GM21737 (cell line): ENCODE results near the gene H6PD.

Experiments
- ATAC-seq: cut with Tn5 transposase; IDR thresholded peaks from one replicate; pipeline ENCODE4 v1.9.1; 2021; ENCODE audit warnings: mild to moderate bottlenecking, moderate library complexity; ENCODE audit not compliant: unreplicated experiment

H6PD gene

GRCh38 chr1:9275567-9276034 is 41.0 kb downstream of the H6PD start:
- ATAC-seq, result peak; percentile 84

- no peak for ATAC-seq
Measured at GRCh38 chr1:9278116-9278515, 43.5 kb downstream of the H6PD start.

- no peak for ATAC-seq
Measured at GRCh38 chr1:9278585-9279153, 44.1 kb downstream of the H6PD start.

- no peak for ATAC-seq
Measured at GRCh38 chr1:9279172-9279840, 44.7 kb downstream of the H6PD start.

- ATAC-seq, result no peak
Measured at GRCh38 chr1:9280015-9280860, 45.7 kb downstream of the H6PD start.

- no peak for ATAC-seq
Measured at GRCh38 chr1:9281071-9281827, 46.7 kb downstream of the H6PD start.

- no peak for ATAC-seq
Measured at GRCh38 chr1:9281908-9282695, 47.5 kb downstream of the H6PD start.

GRCh38 chr1:9282696-9282955 is 48.1 kb downstream of the H6PD start:
- no peak for ATAC-seq

- no peak for ATAC-seq
Measured at GRCh38 chr1:9284061-9284460, 49.5 kb downstream of the H6PD start.

- ATAC-seq, result no peak
Measured at GRCh38 chr1:9286556-9286955, 52.0 kb downstream of the H6PD start.

- ATAC-seq, result no peak
Measured at GRCh38 chr1:9289090-9289534, 54.5 kb downstream of the H6PD start.

GRCh38 chr1:9289711-9290485 is 55.3 kb downstream of the H6PD start:
- ATAC-seq, result no peak

GRCh38 chr1:9291914-9292360 is 57.4 kb downstream of the H6PD start:
- ATAC-seq, result no peak

GRCh38 chr1:9292361-9293240 is 58.0 kb downstream of the H6PD start, which contains the start of gene SPSB1:
Gene SPSB1, plus strand, starts transcription at chr1:9292894. Its CDS starts 62,998 bp downstream, at chr1:9355892.
- no peak for ATAC-seq

- no peak for ATAC-seq
Measured at GRCh38 chr1:9293241-9293532, 58.6 kb downstream of the H6PD start.

- ATAC-seq, result no peak
Measured at GRCh38 chr1:9293533-9294404, 59.2 kb downstream of the H6PD start.

GRCh38 chr1:9294405-9294773 is 59.8 kb downstream of the H6PD start:
- no peak for ATAC-seq
